ENCODE results near the gene CSTF2T.

The CSTF2T gene

DNA sequence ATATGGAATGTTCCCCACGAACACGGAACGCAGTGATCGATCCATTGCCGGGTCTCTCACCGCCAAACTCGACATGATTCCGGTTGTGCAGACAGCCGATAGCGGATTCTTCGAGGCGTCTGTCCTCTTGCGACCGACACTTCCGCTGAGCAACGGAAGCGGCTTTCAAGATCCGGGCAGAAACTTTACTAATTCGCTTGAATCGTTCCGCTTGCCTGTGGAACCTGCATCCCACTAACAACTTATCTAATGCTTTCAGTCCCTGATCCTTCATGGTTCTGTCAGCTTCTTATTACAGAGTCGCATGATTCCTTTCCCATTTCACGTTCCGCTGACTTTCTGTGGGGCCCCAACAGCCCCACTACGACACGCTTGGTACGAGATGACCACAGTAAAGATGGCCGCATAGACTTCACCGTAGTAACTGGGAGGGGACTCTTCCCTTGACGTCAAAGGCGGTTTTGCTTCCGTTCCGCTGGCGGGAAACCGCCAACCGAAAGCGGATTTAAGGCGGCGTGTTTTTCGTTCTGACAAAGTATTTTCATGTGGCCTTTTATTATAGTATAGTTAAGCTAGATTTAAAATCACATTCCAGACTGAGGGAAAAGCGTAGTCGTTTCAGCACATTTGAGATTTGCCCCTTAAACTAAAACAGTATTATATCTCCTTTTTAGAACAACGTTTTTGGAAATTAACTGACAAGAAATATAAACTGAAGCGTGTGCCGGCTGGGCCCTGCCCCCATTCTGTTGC, at the start of gene CSTF2T:
Gene CSTF2T, minus strand, starts transcription at position 121 of the 753 bp plus-strand sequence. Its CDS starts 46 bp downstream, at position 75.
- no peak for DNase-seq

DNA sequence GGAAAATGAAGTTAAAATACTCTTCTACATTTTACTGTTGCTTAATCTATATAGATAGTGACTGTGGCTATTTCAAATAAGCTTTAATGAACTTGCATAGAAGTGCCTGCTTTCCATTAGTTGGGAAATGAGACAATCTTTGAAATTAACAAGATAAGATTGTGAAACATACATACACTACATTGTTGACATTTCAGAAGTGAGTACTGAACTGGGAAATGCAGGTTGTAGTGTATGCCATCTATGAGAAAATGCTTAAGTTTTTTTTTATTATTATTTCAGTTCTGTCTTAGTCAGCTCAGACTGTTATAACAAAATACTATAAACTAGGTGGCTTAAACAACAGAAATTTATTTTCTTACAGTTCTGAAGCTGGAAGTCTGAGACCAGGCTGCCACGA, 49.6 kb upstream of the CSTF2T start:
- no peak for DNase-seq

- DNase-seq: no peak
These were observed 47.8 kb upstream of the CSTF2T start for GRCh38 chr10:51747216-51747615.

DNA sequence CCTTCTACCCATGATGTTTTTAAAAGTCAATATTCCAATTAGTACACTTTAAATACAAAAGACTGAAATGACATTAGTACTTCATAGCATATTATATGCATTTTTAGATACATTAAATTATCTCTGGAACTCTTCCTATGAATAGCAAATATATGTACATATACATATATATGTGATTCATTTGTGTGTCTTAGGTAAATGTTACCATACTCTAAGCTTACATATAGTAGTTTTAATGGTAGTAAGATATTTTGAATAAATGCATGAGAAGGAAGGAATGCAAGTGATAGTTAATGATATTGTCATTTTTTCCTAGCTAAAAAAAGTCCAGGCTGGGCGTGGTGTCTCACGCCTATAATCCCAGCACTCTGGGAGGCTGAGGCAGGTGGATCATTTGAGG, 46.0 kb upstream of the CSTF2T start:
- DNase-seq: no peak

DNA sequence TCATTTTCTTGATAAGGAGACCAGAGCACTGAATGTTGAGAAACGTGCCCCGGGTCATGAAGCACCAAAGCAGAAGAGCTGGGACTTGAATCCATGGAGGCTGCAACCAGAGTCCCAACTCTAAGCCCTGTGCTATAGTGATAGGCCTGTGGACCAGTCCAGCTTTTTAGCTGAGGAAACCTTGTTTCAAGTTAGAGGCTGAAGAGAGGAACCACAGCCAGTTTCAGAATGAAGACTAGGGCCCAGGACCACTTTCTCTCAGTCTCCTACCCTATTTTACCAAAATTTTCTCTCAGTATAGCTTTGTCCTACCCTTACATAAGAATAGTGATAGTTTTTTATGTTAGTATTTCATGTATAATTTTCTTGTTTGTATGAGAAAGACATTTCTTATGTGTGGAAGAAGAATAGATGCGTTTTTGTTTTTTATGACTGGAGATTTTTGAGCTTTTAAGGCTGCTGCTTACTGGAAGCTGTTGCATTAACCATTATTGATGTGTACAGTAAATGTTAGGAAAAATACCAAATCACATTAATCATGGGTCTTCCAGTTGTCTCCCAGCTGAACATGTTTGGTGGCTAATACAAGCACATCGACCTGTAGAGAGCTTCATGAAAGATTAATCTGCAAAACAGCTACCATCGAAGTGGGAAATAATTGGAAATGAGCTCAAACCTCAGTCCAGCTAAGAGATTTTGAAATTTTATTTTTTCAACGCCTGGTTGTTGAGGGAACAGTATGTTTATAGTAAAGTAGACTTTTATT, 45.0 kb upstream of the CSTF2T start:
- DNase-seq: no peak

- DNase-seq: no peak
These were observed 43.8 kb upstream of the CSTF2T start for GRCh38 chr10:51743146-51743545.

GRCh38 chr10:51733057-51733456, 33.7 kb upstream of the CSTF2T start:
- DNase-seq: no peak

DNA sequence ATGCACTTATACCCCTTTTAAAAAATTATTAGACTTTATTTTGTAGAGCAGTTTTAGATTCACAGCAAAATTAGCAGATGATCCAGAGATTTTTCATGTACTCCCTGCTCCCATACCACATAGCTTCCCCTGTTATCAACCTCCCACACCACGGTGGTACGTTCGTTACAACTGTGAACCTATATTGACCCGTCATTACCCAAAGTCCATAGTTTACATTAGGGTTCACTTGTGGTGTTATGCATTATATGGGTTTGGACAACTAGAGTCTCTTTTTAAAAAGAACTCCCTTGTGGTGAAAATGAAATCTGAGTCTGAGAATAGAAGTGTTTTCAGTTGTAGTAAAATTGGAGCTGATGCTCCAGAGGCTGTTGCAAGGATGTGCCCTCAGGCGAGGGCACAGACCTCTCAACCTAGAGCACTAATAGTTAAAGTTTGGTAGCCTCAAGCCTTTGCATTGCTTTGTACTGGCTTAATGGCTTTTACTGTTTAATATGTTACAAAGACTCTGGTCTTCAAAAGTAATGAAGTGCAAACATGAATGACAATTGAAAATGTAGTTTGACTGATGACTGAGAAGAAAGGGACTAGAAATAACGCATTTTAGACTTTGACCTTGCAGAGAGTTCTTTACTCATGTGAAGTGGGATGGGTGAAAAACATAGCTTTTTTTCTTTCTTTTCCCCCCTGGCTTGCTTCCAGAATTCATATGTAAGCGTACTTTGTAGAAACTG, 30.6 kb upstream of the CSTF2T start:
- no peak for DNase-seq

DNA sequence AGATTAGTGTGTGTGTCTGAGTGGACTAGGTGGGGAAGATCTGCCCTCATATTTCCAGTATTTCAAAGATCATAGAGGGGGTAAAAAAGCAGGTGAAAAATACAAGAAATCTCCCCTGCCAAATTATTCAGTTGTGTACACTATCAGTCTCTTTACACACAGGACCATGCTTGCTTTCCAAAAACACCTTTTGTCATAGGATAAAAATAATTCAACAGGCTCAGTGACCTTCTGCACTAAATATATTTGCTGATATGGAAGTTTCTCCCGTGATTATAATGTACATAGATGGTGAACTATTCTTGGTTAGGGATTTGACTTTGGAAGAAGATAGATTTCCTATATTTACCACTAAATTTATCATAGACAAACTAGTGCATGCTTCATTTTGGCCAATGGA, 24.6 kb upstream of the CSTF2T start:
- DNase-seq: no peak

GRCh38 chr10:51718804-51719291, 19.5 kb upstream of the CSTF2T start:
- DNase-seq: no peak

DNA sequence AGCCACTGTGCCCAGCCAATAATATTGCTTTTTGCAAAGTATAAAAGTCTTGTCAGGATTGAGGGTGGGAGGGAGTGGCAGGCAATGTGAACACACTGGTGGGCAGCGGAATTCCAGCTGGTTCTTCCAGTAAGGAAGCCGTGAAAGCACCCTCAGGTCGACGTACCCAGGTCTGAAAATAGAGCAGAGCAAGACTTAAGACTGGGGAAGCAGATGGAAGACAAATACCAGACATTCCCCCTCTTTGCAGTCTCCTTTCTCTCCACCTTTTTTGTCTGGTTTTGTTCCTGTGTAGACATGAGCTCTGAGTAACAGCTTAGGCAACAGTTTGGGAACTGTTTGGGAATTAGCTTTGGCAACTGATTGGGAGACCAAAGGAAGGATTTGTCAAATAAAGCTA, 17.6 kb upstream of the CSTF2T start:
- DNase-seq: no peak

- no peak for DNase-seq
These were observed 12.1 kb upstream of the CSTF2T start for GRCh38 chr10:51711519-51711891.

DNA sequence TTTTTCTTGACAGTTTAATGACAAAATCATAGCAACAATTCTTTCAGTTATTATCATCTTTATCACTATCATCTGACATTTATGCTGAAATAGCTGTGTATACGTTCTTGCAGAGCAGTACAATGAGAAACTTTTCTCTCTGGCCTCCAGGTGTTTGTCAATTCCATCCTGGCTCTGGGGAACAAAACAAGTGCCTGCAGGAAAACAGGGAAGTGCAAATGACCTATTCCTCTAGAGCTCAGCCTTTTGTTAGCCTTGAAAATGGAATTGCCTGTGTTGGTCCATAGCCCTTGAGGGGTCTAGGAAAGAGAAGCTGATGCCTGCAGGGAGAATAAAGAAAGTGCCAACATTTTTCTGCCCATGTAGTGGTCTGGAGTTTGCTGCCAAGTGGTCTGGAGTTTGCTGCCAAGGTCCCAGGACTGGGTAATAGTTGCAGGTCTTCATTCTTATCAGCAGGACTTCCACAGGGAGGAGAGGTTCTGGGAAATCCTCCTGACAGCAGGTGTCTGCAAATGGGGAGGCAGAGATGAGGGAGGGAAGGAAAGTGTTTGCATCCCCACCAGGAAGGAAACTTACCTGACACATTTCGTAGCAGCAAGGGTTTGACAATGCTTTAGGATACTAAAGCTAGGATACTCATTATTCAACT, 10.1 kb upstream of the CSTF2T start:
- DNase-seq: no peak

DNA sequence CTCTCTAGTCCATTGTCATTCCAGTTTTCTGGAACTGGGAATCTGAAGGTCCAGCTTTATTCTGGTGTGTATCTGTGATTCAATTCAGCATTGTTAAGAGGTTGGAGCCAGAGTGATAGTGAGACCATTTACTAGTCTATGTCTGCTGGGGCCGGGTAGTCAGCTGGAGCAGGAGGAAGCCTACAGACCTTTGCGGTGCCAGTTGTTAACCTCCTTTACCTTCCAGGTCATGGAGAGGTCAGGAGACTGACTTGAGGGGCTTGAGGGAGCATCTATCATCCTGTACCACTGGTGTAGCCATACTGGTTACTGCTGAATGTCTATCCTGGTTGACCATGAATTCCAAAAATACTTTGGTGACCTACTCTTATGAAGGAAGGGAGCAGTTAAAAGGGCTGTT, 9.2 kb upstream of the CSTF2T start:
- DNase-seq: no peak

DNA sequence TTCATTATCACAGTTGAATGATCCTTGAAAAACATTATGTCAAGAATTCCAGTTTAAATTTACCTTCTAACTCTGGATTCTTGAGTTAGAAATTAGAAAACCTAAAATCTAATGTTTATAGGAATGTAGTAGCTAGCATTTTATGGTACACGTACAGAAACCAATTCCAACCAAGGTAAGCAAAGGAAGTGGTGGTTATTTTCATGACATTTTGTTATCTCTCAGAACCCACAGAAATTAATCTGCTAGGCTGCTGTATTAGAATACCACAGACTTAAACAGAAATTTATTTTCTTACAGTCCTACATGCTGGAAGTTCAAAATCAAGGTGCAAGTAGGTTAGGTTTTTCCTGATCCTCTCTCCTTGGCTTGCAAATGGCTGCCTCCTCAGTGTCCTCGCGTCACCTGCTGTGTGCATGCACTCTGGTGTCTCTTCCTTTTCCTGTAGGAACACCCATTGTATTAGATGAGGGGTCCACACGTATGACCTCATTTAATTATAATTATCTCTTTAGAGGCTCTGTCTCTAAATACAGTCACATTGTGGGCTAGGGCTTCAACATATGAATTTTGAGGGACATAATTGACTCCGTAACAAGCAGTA, 8.5 kb upstream of the CSTF2T start:
- DNase-seq: no peak

DNA sequence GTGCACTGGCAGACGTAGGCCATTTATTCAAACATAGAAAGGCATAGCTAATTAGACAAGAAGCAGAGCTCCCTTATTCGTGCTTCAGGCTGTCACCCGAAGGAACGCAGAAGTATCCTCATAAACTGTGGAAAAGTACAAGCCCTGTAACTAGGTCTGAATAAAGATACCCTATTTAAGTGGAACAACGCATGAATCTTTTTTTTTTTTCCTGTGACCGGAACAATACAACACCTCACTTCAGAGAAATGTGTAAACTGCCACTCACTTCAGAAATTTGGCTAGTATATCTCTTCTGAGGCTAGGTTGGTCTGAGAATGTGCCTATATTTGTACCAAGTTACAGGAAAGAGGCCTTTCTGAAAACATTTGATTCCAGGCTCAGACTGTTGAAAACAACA, 8.0 kb upstream of the CSTF2T start:
- DNase-seq: no peak

DNA sequence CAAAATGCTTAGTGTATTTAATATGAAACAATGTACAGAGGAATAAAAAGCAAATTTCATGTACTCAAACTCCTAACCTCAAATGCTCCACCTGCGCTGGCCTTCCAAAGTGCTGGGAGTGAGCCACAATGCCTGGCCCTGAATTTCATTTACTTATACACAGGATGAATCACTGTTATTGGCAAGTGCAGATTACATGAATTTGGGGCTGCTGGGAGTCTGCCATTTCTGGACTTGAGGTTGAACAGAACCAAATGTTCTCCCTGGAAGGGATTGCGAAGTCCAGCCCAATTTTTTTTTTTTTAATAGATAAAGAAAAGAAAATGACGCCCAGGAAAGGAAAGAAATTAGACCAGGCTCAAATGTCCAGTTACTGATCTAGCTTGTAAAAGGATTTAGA, 6.8 kb upstream of the CSTF2T start:
- DNase-seq: no peak

GRCh38 chr10:51705774-51706173, 6.4 kb upstream of the CSTF2T start:
- no peak for DNase-seq

DNA sequence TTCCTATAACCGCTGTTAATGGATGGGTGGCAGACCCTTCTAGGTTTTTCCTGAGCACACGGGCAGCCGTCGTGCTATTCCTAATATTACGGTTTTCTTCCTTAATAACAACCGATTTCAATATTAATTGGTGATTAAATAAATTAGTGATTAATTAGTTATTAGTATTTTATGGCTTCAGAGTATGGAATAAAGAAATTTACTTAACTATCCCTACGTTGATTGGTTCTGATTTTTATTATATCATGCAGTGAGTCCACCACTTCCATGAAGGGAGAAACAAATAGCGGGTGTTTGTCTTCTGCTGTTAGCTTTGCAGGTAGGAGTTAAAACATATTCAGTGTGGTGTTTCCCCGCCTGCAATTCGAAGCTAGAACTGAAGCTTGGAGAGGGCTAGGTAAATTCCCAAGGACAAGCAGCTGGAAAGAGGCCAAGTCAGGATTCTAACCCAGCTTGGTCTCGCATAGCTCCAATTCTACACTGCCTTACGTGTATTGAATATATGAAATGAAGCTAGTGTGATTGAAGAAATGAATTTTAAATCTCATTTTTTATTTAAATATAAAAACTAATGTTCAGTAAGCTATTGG, 928 bp upstream of the CSTF2T start:
- no peak for DNase-seq

GRCh38 chr10:51699145-51699474, 285 bp downstream of the CSTF2T start:
- no peak for DNase-seq

DNA sequence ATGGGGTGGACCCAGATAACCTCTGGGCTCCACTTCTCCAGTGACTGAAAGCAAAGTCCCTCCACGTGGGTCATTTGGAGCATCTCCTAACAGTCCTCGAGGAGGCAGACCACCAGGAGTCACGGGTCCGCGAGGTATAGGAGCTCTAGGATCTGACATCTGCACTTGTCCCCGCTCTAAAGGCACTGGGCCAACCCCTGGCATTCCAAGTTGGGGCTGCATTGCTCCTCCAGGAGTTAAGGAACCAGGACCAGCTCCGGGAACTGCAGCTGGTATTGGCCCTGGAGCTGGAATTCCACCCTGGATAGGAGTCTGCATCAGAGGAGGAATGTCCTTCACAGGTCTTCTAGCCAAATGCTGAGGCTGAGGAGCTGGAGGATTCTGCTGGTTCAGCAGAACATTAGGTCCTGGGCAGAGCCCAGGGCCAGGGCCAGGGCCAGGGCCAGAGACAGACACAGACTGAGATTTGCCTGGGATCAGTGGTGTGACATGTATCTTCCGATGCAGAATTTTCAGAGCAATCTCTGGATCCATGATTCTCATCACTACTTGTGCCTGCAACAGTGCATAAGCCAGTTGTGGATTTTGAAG, 827 bp downstream of the CSTF2T start:
- no peak for DNase-seq

GRCh38 chr10:51696251-51696650, 3.1 kb downstream of the CSTF2T start:
- DNase-seq: no peak
